Tibial artery (tissue), 4 donors: ENCODE measurements around the gene POPDC2.
A peak's percentile ranks its signal among the peaks of the same experiment; 100 is the strongest.

Experiments used
- DNase-seq, 2 donors: peaks; one replicate each; pipeline ENCODE4 v3.0.0-alpha.2; 2019
- H3K27ac ChIP-seq, 2 donors: fragments of 200-600 bp; sonication (generic) in 1 of 2; 1 replicate in 1 of 2; 2 replicates in 1 of 2; pipeline ENCODE4 v1.5.1; 2018 to 2019; ENCODE audit warnings: mild to moderate bottlenecking in 1 of 2
- H3K27me3 ChIP-seq, 2 donors: fragments of 200-600 bp; sonication (generic) in 1 of 2; one replicate each; pipeline versions ENCODE4 v1.5.1 to v1.6.0; 2016 to 2019
- H3K36me3 ChIP-seq, 3 donors: fragments of 200-600 bp; sonication (generic) in 2 of 3; one replicate each; pipeline ENCODE4 v1.5.1; 2016 to 2019; ENCODE audit warnings: mild to moderate bottlenecking in 2 of 3
- H3K4me1 ChIP-seq, 4 donors: fragments of 200-600 bp; sonication (generic) in 2 of 4; 1 replicate in 3 of 4; 2 replicates in 1 of 4; pipeline ENCODE4 v1.5.1; 2016 to 2019
- H3K4me3 ChIP-seq, 2 donors: fragments of 200-600 bp; sonication (generic) in 1 of 2; 1 replicate in 1 of 2; 2 replicates in 1 of 2; pipeline ENCODE4 v1.5.1; 2018 to 2019; ENCODE audit warnings: mild to moderate bottlenecking in 2 of 2
- H3K9me3 ChIP-seq, 3 donors: fragments of 200-600 bp; sonication (generic) in 1 of 3; one replicate each; pipeline ENCODE4 v1.5.1; 2016 to 2019
- intact Hi-C: fragments of 100-400 bp; cut with DNase I; formaldehyde crosslinking; loops from one replicate; pipeline ENCODE4 v1.15.0; 2023; ENCODE audit warnings: low total_unique reads
- TF ChIP-seq, protein P1 (sequence below), 2 experiments: fragments of 200-600 bp in 1 of 2; fragments of 450-650 bp in 1 of 2; IDR thresholded peaks; one replicate each; pipeline ENCODE4 v1.5.1; 2017 to 2019; ENCODE audit warnings: antibody characterized with exemption in 2 of 2, mild to moderate bottlenecking in 1 of 2, moderate library complexity in 1 of 2

Gene POPDC2

DNA sequence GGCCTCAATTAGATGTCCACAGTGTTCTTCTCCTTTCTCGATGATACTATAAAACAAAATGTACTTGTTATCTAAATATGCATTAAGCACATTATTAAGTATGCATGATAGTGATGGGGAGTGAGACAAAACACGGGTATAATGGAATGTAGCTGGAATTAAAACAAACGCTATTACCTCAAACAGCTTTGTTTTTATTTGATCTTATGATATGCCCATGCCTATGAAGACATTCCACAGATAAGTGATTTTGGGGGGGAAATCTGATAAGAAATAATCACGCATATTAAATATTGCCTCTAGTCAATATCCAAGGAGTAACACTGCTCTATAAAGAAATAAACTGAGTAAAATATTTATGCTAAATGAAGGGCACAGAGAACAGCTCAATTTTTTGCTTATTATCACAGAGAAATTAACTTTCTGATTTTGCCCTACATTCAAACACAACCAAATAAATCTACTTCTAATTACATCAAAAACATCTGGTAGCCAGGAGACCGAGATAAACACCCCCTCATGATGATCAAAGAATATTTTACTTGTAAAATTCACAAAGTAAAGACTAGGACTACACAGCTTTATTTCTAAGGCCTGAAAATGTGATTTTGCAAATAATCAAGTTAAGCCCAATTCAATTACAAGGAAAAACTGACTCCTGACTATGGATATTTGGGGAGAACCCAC, 14.9 kb upstream of the POPDC2 start:
- no peak overlapping the region for H3K4me3 ChIP-seq
- peaks cover 13 to 44% (median 34%) of the 10 kb centered on the region in 3 donors for H3K36me3 ChIP-seq
- no peaks in the 10 kb centered on the region for H3K27me3 ChIP-seq
- TF ChIP-seq, protein P1, sequence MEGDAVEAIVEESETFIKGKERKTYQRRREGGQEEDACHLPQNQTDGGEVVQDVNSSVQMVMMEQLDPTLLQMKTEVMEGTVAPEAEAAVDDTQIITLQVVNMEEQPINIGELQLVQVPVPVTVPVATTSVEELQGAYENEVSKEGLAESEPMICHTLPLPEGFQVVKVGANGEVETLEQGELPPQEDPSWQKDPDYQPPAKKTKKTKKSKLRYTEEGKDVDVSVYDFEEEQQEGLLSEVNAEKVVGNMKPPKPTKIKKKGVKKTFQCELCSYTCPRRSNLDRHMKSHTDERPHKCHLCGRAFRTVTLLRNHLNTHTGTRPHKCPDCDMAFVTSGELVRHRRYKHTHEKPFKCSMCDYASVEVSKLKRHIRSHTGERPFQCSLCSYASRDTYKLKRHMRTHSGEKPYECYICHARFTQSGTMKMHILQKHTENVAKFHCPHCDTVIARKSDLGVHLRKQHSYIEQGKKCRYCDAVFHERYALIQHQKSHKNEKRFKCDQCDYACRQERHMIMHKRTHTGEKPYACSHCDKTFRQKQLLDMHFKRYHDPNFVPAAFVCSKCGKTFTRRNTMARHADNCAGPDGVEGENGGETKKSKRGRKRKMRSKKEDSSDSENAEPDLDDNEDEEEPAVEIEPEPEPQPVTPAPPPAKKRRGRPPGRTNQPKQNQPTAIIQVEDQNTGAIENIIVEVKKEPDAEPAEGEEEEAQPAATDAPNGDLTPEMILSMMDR (IDR thresholded peaks at IDR 0.05) = no peak
- H3K4me1 ChIP-seq = peaks cover 0 to 18% (median 7%) of the 10 kb centered on the region in 4 donors
- no peaks in the 10 kb centered on the region for H3K9me3 ChIP-seq
- H3K27ac ChIP-seq = no peak overlapping the region
- intact Hi-C loops = loop anchor here (5.0 to 10.0 kb wide), 2 partner anchors 181 to 213 kb away; partner anchors contain the start of genes TIMMDC1 and TMEM39A
- no peak for DNase-seq

DNA sequence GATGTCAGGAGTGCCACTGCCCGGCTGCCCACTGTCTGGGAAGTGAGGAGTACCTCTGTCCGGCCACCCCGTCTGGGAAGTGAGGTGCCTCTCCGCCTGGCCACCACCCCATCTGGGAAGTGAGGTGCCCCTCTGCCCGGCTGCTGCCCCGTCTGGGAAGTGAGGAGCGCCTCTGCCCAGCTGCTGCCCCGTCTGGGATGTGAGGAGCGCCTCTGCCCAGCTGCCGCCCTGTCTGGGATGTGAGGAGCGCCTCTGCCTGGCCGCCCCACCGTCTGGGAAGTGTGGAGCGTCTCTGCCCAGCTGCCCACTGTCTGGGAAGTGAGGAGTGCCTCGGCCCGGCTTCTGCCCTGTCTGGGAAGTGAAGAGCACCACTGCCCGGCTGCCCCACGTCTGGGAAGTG, 13.5 kb upstream of the POPDC2 start:
- Histone ChIP-seq H3K36me3 (peaks cover 13 to 52% (median 34%) of the 10 kb centered on the region in 3 donors), H3K4me3 (no peak overlapping the region), H3K27me3 (no peaks in the 10 kb centered on the region), H3K4me1 (peaks cover 0 to 25% (median 9%) of the 10 kb centered on the region in 4 donors), H3K27ac (no peak overlapping the region), H3K9me3 (no peaks in the 10 kb centered on the region)
- intact Hi-C loops = loop anchor here (10.0 kb wide), 1 partner anchor 179 kb away; the partner anchor contains the start of gene TIMMDC1
- DNase-seq = no peak
- TF ChIP-seq, protein P1 (IDR thresholded peaks at IDR 0.05) = no peak

- intact Hi-C loops = loop anchor here (10.0 kb wide), 1 partner anchor 178 kb away; the partner anchor contains the start of gene TIMMDC1
- H3K9me3 ChIP-seq = no peaks in the 10 kb centered on the region
- no peaks in the 10 kb centered on the region for H3K27me3 ChIP-seq
- H3K4me1 ChIP-seq = peaks cover 0 to 23% (median 8%) of the 10 kb centered on the region in 4 donors
- no peak for DNase-seq
- no peak overlapping the region for H3K4me3 ChIP-seq
- H3K27ac ChIP-seq = no peak overlapping the region
- TF ChIP-seq, protein P1 (IDR thresholded peaks at IDR 0.05) = no peak
- peaks cover 13 to 57% (median 34%) of the 10 kb centered on the region in 3 donors for H3K36me3 ChIP-seq
Observed at GRCh38 chr3:119672776-119673175, 12.4 kb upstream of the POPDC2 start.

GRCh38 chr3:119669906-119670570, 9.6 kb upstream of the POPDC2 start:
- intact Hi-C loops = loop anchor here (10.0 kb wide), 1 partner anchor 175 kb away; the partner anchor contains the start of gene TIMMDC1
- no peak for DNase-seq
- Histone ChIP-seq H3K27ac (peak overlapping the region in 1 of 2 donors; percentile 16), H3K4me3 (no peak overlapping the region), H3K36me3 (peaks cover 12 to 55% (median 34%) of the 10 kb centered on the region in 3 donors), H3K9me3 (no peaks in the 10 kb centered on the region), H3K4me1 (peaks cover 0 to 8% (median 2%) of the 10 kb centered on the region in 4 donors), H3K27me3 (no peaks in the 10 kb centered on the region)
- TF ChIP-seq, protein P1 (IDR thresholded peaks at IDR 0.05) = no peak

DNA sequence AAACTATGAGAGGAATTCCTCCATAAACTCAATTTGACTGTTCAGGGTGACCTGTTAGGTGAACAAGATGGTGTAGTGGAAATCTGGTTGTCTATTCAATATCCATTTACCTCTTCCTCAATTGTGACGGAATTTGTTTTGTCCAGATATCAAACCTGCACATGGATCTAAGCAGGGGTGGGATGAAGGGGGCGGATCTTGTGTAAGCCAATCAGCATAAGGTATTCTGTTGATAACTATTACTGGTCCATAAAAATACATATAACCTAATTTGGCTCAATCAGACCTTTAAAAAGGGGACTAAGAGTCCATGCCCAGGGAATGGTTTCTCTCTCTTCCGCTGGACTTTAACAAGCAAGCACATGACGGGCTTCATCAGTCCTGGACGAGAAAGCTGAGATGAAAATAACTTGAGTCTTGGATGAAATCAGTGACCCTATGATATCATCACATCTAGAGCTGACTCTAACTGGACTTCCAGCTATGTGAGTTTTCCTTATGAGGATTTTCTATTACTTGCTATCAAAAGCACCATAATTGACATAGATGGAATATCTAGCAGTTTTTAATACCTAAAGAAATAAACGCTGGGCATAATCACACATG, 5.7 kb upstream of the POPDC2 start:
- TF ChIP-seq, protein P1 (IDR thresholded peaks at IDR 0.05) = no peak
- peaks cover 0 to 18% (median 2%) of the 10 kb centered on the region in 4 donors for H3K4me1 ChIP-seq
- no peak overlapping the region for H3K27ac ChIP-seq
- intact Hi-C loops = no loop called here
- H3K27me3 ChIP-seq = no peaks in the 10 kb centered on the region
- no peak for DNase-seq
- peaks cover 0 to 20% (median 3%) of the 10 kb centered on the region in 3 donors for H3K36me3 ChIP-seq
- H3K4me3 ChIP-seq = no peak overlapping the region
- no peaks in the 10 kb centered on the region for H3K9me3 ChIP-seq
